ENCODE results near the gene SLC41A2. TPM values are rescaled to one million over a fixed set of nuclear protein-coding genes. Genes with fewer than 3 reads are reported as not detected.

SLC41A2 gene
- polyA plus RNA-seq, 4 donors: 4.0 to 6.4 (median 5.8) TPM

DNA sequence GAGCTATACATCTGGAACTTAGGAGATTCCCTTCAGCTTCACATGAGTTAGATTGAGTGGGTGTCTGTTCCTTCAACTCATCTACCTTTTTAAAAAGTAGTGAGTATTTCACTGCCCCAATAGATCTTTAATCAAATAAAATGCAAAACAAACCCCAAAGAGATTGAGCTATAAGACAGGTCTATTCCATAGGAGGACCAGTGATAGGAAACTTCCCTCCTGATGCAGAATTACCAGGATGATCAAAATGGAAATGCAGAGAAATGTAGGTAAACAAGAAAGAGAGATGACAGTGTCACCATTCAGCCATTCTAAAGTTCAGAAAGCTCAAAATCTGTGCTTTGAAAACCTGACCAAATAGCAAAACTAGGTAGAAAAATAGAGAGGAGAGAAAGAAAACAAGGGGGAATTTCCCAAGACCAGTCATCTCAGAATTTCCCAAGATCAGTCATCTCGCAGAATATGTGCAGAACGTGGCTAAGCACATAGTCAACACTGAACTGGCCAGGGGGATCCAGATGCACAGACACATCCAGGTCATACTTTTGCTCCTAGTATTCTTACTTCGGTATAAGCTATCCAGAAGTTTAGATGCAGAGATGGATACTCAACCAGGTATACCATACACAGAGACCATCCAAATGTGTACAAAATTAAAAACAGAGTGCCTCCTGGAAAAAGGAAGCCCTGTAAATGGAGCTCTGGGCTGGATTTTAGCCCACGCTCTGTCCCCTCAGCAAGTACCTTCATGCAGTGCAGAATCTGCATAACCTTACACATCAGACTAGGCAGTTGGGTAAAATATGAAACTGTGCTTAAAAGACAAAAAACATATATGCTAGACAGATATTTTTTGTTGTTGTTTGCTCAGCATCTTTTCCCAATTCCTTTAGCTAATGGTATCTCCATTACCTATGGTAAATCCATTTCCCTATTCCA, 27.4 kb downstream of the SLC41A2 start:
- no peak for DNase-seq (ENCODE audit: low read depth in 4 of 4, low spot score in 3 of 4)

DNA sequence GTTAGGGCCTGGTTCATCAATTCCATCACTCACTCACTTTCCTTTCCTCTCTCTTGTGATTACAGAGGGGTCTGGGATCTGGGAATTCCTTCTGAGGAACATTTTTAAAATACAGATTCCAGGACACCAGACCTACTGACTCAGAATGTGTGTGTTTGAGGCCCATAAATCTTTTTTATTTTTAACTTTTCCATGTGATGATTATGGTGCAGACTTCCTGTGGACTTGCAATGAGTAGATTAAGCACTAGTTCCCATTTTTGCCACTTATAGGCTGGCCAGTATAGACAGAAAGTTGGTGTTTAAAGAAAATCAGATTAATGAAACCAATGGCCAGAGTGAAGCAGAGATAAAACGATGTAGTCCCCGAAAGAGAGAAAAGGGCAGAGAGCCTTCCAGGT, 28.1 kb downstream of the SLC41A2 start:
- DNase-seq (ENCODE audit: low read depth in 4 of 4, low spot score in 3 of 4): no peak

DNA sequence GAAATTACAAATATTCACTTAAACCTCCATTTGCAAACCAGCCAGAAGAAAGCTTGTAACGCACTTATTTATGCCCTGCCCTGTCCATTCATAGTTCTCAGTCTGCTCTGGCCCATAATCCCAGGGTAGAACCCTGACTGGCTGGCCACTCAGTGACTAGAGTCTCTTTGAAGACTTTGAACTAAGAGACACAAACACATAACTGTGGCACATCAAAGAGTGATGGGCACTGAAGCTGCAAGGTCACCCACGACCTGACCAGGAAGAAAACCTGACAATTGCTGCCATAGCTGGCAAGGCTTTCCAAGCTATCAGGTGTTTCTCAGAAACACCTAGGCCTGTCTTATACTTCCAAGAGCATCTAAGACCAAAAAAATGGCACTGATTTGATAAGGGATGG, 28.7 kb downstream of the SLC41A2 start:
- DNase-seq (ENCODE audit: low read depth in 4 of 4, low spot score in 3 of 4): no peak

DNA sequence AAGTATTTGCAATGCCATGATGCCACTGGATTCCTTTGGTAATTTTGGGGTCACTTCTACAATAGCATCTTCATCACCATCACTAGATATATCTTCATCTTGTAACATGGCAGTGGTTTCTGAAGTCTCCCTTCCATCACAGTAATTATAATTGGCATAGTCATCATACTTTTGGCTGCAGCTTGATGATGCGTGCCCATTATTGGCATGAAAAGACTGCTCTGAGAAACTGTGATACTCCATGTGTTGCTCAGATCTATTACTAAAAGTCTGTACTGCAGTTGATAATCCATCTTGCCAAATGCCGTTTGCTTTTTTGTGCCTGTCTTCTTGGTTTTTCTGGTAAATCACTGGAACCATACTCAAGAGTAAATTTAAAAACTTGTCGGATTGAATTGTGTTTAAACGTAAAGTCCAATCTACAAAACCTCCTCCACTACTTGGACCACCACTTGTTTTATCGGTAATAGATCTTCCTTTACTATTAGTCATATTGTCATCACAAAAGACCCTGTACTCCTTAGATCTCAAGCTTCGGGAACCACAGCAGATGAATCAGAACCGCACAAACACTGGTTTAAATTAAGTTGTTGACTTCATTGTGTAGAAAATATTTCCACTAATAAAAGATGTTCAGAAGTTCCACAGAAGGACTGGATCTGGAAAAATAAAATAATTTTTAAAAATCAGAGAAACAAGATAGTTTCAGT, 29.9 kb downstream of the SLC41A2 start:
- DNase-seq (ENCODE audit: low read depth in 4 of 4, low spot score in 3 of 4): no peak

DNA sequence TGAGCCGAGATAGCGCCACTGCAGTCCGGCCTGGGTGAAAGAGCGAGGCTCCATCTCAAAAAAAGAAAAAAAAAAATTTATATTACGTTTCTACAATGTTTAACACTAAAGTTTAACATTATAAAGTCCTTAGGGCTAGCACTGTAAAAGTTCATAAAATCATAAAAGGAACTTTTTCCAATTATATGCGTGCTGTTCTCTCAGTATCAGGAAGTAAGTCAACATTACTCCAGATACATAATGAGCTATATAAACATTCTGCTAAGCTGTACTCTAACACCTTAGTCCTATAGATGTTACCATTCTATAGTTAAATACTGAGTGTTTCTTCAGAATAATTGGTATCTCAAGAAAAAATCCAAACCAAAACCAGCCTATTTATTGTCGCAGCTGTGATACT, 32.6 kb downstream of the SLC41A2 start:
- DNase-seq (ENCODE audit: low read depth in 4 of 4, low spot score in 3 of 4): no peak

DNA sequence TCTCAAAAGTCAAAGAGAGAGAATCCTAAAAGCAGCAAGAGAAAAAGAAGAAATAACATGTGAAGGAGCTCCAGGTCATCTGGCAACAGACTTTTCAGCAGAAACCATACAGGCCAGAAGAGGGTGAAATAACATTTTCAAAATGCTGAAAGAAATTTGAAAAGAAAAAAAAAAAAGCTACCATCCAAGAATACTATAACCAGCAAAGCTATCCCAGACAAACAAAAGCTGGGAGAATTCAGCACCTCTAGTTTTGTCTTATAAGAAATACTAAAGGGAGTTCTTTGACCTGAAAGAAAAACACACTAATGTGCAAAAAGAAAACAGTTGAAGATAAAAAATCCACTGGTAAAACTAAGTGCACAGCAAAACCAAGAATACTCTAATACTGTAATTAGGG, 36.8 kb downstream of the SLC41A2 start:
- DNase-seq (ENCODE audit: low read depth in 4 of 4, low spot score in 3 of 4): no peak

DNA sequence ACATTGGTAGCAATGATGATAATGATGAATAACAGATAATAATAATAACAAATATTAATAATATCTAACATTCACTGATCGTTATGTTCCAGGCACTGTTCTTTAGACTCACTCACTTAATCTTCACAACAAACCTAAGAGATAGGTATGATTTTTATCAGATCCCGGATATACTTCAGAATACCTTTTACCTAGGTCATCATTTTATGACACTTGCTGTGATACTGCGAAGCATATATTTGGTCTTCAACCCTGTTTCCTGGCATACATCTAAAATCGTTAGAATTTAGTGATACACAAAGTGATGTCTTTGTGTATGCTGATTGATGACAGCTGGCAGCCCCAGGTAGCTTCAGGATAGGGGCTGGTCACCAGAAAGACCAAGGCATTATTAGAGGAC, 46.1 kb downstream of the SLC41A2 start:
- DNase-seq (ENCODE audit: low read depth in 4 of 4, low spot score in 3 of 4): no peak

DNA sequence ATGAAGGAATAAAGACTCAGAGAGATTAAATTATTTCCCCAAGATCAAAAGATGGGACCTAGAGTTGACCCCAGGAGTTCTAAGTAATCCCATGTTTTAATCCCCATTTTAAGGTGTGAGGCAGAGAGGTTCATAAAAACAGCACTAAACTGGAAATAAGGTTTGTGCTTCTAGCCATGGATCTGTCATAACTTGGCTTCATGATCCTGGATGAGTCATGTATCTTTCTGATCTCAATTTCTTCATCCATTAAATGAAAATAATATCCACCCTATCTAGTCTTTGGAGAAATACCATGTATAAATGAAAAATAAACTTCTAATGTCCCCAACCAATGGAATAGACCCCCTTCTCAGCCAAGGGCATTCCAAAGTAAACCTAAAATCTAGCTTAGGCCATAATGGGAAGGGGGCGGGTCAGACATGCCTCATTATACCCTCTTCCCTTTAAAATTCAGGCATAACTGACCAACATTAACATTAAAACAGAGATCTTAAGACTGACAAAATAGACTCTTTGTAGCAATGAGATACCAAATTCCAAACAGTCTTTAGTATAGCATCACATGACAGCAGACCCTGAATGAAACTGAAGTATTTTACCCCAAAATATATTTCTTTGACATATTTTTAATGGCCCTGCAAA, 47.8 kb downstream of the SLC41A2 start:
- DNase-seq (ENCODE audit: low read depth in 4 of 4, low spot score in 3 of 4): no peak

DNA sequence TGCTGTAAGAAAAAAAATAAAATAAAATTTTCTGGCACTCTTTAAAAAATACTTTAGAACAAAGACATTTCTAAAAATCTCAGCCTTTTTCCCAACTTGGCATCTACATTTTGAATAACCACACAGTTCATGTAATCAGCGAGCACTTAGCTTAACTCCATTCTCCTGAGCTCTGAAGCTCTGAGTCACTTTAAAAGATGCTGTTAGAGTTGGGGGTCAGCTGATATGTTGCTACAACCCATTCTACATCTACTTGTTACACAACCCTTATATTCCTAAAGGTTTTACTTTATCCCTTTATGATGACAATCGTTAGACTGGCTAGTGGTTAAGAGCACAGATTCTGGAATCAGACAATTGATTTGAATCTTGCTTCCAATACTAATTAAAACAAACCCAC, 48.3 kb downstream of the SLC41A2 start:
- no peak for DNase-seq (ENCODE audit: low read depth in 4 of 4, low spot score in 3 of 4)

Other genes with a start within 250 kb of the SLC41A2 start
- 10 to 100 TPM; 11.9 to 14.7 (median 13.2) TPM for gene NOPCHAP1, start 28.0 kb upstream of the SLC41A2 start, polyA plus RNA-seq (ENCODE audit: insufficient read length in 4 of 4)
- gene ALDH1L2, start 126.2 kb upstream of the SLC41A2 start, polyA plus RNA-seq (ENCODE audit: insufficient read length in 4 of 4): 1 to 10 TPM in 2 of 4 donors, under 1 TPM in 2; 1.00 to 1.3 (median 1.1) TPM
- gene WASHC4, start 149.4 kb upstream of the SLC41A2 start, polyA plus RNA-seq (ENCODE audit: insufficient read length in 4 of 4): 10 to 100 TPM; 48.4 to 66.9 (median 61.0) TPM

Measured in right renal pelvis (tissue), 4 donors.